ENCODE measurements around the gene MROH2A. TPM values are rescaled to one million over a fixed set of nuclear protein-coding genes. Genes with fewer than 3 reads are reported as not detected.

MROH2A gene
- total and polyA plus RNA-seq, 2 experiments from 2014 or later: not detected

DNA sequence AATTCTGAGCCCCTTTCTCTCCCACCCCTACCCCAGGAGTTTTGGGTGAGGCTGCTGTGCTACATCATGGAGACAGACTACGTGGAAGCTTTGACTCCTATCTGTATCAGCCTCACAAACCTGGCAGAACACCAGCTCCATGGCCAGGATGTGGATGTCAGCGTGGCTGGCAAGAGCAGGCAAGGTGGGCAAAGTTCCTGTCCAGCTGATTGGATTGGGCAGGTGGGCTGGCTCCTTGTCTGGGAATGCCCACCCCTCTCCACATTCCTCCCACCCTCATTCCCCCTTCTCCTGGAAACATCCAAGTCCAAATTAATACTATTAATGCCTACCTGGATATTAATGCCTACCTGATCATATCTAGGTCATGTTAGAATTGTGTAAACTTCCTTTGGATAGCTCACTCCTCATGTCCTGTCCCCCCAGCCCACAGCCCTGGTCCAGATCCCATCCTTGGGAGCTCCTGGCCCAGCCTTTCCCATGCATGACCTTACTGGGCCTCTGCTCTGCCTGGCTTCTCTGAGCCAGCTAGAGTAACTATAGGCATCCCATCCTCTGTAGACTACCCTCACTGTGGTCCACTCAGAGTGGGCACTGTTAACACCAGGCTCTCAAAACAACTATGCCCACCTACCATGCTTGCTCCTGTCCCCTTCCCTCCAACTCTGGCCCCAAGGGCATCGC lies 24.1 kb downstream of the MROH2A start:
- 20 to 21% methylated on average over 3 of the region's 3 CpGs for WGBS, 2 experiments (ENCODE audit: low coverage in 1 of 2, low lambda C conversion rate in 2 of 2, missing lambda C conversion rate in 2 of 2)
- no peak for DNase-seq
- in situ Hi-C loops (cut with MboI): no loop called here

GRCh38 chr2:233803292-233803911 lies 25.3 kb downstream of the MROH2A start:
- no peak overlapping the region for H2AFZ ChIP-seq
- no peak overlapping the region for H3K9ac ChIP-seq
- no peak for DNase-seq
- TF ChIP-seq EZH2 (IDR thresholded peaks at IDR 0.05; ENCODE audit: insufficient read depth, poor library complexity, severe bottlenecking) (no peak), EZH2phosphoT487 (IDR thresholded peaks at IDR 0.05; ENCODE audit: insufficient read depth, low read depth) (no peak)
- no peak overlapping the region for H3K4me2 ChIP-seq (ENCODE audit: unreplicated experiment)
- in situ Hi-C loops (cut with MboI): no loop called here
- H3K4me1 ChIP-seq (ENCODE audit: insufficient read depth): no peaks in the 10 kb centered on the region
- H3F3A ChIP-seq (ENCODE audit: insufficient read depth): no peaks in the 10 kb centered on the region
- no peak overlapping the region for H3K4me3 ChIP-seq
- 7 to 17% methylated on average over 2 of the region's 2 CpGs for WGBS, 2 experiments (ENCODE audit: low coverage in 1 of 2, low lambda C conversion rate in 2 of 2, missing lambda C conversion rate in 2 of 2)
- H3K9me3 ChIP-seq (ENCODE audit: low read depth): no peaks in the 10 kb centered on the region
- no peaks in the 10 kb centered on the region for H4K20me1 ChIP-seq (ENCODE audit: insufficient read depth)
- no peak overlapping the region for H3K27ac ChIP-seq
- H3K9me2 ChIP-seq (ENCODE audit: insufficient read depth): no peaks in the 10 kb centered on the region
- no peaks in the 10 kb centered on the region for H3K36me3 ChIP-seq (ENCODE audit: low read depth)
- H3K27me3 ChIP-seq (replicated peaks; ENCODE audit: insufficient read depth): peaks cover 13% of the 10 kb centered on the region
- no peaks in the 10 kb centered on the region for H3K79me2 ChIP-seq (ENCODE audit: insufficient read depth)

More for the DNA sequence above, 24.1 kb downstream of the MROH2A start:
- Histone ChIP-seq H3F3A (ENCODE audit: insufficient read depth) (no peaks in the 10 kb centered on the region), H3K79me2 (ENCODE audit: insufficient read depth) (no peaks in the 10 kb centered on the region), H3K9ac (no peak overlapping the region), H4K20me1 (ENCODE audit: insufficient read depth) (no peaks in the 10 kb centered on the region), H3K36me3 (ENCODE audit: low read depth) (no peaks in the 10 kb centered on the region), H3K4me3 (no peak overlapping the region), H2AFZ (no peak overlapping the region), H3K4me2 (ENCODE audit: unreplicated experiment) (no peak overlapping the region), H3K27ac (no peak overlapping the region), H3K9me3 (ENCODE audit: low read depth) (no peaks in the 10 kb centered on the region), H3K9me2 (ENCODE audit: insufficient read depth) (no peaks in the 10 kb centered on the region), H3K4me1 (ENCODE audit: insufficient read depth) (no peaks in the 10 kb centered on the region), H3K27me3 (replicated peaks; ENCODE audit: insufficient read depth) (peaks cover 13% of the 10 kb centered on the region)
- no peak for TF ChIP-seq EZH2 (IDR thresholded peaks at IDR 0.05; ENCODE audit: insufficient read depth, poor library complexity, severe bottlenecking)
- TF ChIP-seq EZH2phosphoT487 (IDR thresholded peaks at IDR 0.05; ENCODE audit: insufficient read depth, low read depth): no peak

DNA sequence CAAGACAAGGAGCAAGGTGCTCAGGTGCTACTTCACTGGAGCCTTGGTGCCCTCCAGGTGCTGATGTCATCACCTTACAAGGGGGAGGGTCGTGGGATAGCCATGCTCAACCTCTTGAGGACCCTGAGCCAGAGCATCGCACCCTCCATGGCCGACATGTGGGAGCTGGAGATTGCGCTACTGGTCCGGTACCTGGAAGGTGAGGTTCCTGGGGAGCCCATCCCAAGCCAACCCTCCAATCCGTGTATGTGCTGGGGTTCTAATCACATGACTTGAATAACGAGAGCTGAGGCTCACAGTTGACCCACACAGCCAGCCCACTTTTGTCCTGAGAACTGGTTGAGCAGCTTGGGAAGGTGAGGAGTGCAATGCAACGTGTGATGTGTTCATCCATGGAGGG lies 25.9 kb downstream of the MROH2A start:
- no peak for TF ChIP-seq EZH2phosphoT487 (IDR thresholded peaks at IDR 0.05; ENCODE audit: insufficient read depth, low read depth)
- TF ChIP-seq EZH2 (IDR thresholded peaks at IDR 0.05; ENCODE audit: insufficient read depth, poor library complexity, severe bottlenecking): no peak
- Histone ChIP-seq H3F3A (ENCODE audit: insufficient read depth) (no peaks in the 10 kb centered on the region), H4K20me1 (ENCODE audit: insufficient read depth) (no peaks in the 10 kb centered on the region), H3K9me3 (ENCODE audit: low read depth) (no peaks in the 10 kb centered on the region), H3K4me1 (ENCODE audit: insufficient read depth) (no peaks in the 10 kb centered on the region), H3K27ac (no peak overlapping the region), H3K4me3 (no peak overlapping the region), H3K4me2 (ENCODE audit: unreplicated experiment) (no peak overlapping the region), H2AFZ (no peak overlapping the region), H3K9me2 (ENCODE audit: insufficient read depth) (no peaks in the 10 kb centered on the region), H3K36me3 (ENCODE audit: low read depth) (no peaks in the 10 kb centered on the region), H3K27me3 (replicated peaks; ENCODE audit: insufficient read depth) (peaks cover 13% of the 10 kb centered on the region), H3K9ac (no peak overlapping the region), H3K79me2 (ENCODE audit: insufficient read depth) (no peaks in the 10 kb centered on the region)
- in situ Hi-C loops (cut with MboI): no loop called here
- no peak for DNase-seq
- WGBS, 2 experiments (ENCODE audit: low coverage in 1 of 2, low lambda C conversion rate in 2 of 2, missing lambda C conversion rate in 2 of 2): 46 to 47% methylated on average over 8 of the region's 8 CpGs

DNA sequence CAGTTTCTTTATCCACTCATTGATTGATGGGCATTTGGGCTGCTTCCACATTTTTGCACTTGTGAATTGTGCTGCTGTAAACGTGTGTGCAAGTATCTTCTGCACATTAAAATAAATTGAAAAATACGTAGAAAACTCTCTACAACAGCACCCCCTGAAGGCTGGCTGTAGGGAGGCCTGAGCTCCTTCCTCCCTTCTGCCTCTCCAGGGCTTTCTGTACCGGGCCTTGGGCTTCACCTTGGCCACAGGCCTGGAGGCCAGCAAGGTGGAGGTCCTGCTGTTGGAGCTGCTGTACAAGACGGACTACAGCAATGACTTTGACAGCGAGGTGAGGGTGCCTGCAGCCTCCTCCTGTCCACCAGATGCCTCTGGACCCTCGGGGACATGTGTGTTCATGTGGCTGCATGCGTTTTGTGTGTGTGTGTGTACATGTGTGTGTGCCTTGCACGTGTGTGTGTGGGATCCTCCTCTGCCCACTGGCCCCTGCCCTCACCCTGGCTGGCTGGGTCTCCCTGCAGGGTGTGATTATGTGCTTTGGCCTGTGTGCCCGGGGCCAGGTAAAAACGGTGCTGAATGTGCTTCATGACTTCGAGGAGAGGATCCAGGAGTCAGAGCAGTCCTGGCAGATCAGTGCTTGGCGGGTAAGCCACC lies 29.2 kb downstream of the MROH2A start:
- no peak overlapping the region for H3K9ac ChIP-seq
- no peaks in the 10 kb centered on the region for H3K36me3 ChIP-seq (ENCODE audit: low read depth)
- H4K20me1 ChIP-seq (ENCODE audit: insufficient read depth): no peaks in the 10 kb centered on the region
- WGBS, 2 experiments (ENCODE audit: low coverage in 1 of 2, low lambda C conversion rate in 2 of 2, missing lambda C conversion rate in 2 of 2): 28 to 29% methylated on average over 12 of the region's 12 CpGs
- TF ChIP-seq EZH2 (IDR thresholded peaks at IDR 0.05; ENCODE audit: insufficient read depth, poor library complexity, severe bottlenecking) (no peak), EZH2phosphoT487 (IDR thresholded peaks at IDR 0.05; ENCODE audit: insufficient read depth, low read depth) (no peak)
- no peak overlapping the region for H3K4me3 ChIP-seq
- no peak overlapping the region for H3K27ac ChIP-seq
- H2AFZ ChIP-seq: no peak overlapping the region
- H3K9me2 ChIP-seq (ENCODE audit: insufficient read depth): no peaks in the 10 kb centered on the region
- H3K79me2 ChIP-seq (ENCODE audit: insufficient read depth): no peaks in the 10 kb centered on the region
- H3F3A ChIP-seq (ENCODE audit: insufficient read depth): no peaks in the 10 kb centered on the region
- peaks cover 27% of the 10 kb centered on the region for H3K27me3 ChIP-seq (replicated peaks; ENCODE audit: insufficient read depth)
- in situ Hi-C loops (cut with MboI): no loop called here
- no peaks in the 10 kb centered on the region for H3K9me3 ChIP-seq (ENCODE audit: low read depth)
- no peaks in the 10 kb centered on the region for H3K4me1 ChIP-seq (ENCODE audit: insufficient read depth)
- H3K4me2 ChIP-seq (ENCODE audit: unreplicated experiment): no peak overlapping the region
- DNase-seq: no peak
